ENCODE results near the gene B3GALT4.

B3GALT4 gene

DNA sequence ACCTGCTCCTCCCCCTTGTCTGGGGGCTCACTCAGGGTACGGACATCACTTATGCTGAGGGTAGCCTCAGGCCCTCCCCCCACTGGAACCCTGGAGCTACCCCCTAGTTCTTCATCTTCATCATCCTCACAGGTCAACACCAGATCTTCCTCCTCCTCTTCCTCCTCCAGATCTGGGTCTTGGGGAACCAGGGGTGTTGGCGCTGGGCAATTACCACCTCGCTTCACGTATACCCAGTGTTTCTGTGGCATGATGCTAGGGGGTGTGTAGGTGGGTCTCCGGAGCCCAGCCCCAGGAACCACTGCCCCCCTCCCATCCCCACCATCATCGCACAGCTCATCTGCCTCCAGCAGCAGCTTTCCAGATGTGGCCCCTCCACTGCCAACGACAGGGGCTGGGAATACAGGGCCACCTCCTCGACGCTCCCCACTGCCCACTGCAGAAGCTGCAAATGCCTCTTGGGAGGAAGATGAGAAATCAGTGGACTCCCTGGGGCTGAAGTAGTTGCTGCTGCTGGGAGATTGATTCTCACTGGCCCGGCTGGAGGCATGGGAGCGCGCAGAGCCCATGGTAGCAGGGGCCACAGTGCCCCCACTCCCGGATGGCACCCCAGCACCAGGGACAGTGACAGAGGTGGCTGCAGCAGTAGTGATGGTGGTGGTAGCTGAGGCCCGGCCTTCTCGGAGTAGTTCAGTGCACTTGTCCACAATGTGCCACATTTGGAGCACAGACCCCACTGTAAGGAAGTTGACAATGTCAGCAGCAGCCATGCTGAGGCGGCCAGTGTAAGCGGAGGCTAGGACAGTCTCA, 39.1 kb downstream of the B3GALT4 start:
- TF ChIP-seq, protein P1, sequence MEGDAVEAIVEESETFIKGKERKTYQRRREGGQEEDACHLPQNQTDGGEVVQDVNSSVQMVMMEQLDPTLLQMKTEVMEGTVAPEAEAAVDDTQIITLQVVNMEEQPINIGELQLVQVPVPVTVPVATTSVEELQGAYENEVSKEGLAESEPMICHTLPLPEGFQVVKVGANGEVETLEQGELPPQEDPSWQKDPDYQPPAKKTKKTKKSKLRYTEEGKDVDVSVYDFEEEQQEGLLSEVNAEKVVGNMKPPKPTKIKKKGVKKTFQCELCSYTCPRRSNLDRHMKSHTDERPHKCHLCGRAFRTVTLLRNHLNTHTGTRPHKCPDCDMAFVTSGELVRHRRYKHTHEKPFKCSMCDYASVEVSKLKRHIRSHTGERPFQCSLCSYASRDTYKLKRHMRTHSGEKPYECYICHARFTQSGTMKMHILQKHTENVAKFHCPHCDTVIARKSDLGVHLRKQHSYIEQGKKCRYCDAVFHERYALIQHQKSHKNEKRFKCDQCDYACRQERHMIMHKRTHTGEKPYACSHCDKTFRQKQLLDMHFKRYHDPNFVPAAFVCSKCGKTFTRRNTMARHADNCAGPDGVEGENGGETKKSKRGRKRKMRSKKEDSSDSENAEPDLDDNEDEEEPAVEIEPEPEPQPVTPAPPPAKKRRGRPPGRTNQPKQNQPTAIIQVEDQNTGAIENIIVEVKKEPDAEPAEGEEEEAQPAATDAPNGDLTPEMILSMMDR (IDR thresholded peaks at IDR 0.05; ENCODE audit: low read depth, low read length, missing control alignments) = no peak
- no peak overlapping the region for H3K4me3 ChIP-seq (replicated peaks; ENCODE audit: low read depth, low read length)
- no peak for DNase-seq (ENCODE audit: extremely low read depth, low read depth)

- TF ChIP-seq, protein P1 (IDR thresholded peaks at IDR 0.05; ENCODE audit: low read depth, low read length, missing control alignments) = no peak
- H3K4me3 ChIP-seq (replicated peaks; ENCODE audit: low read depth, low read length) = peak overlapping the region; percentile 30
- DNase-seq (ENCODE audit: extremely low read depth, low read depth) = no peak
Measured at GRCh38 chr6:33316603-33317418, 39.9 kb downstream of the B3GALT4 start.

DNA sequence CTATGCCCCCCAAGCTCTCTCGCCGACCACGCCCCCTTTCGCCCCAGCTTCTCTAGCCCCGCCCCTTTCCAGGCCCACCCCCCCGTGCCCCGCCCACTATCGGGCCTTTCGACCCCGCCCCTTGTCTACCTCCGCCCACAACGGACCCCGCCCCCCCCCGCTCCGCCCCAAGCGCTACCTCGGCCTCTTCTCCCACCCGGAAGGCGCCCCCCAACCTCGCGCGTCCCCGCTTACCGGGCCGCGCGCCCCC, 40.4 kb downstream of the B3GALT4 start:
- H3K4me3 ChIP-seq (replicated peaks; ENCODE audit: low read depth, low read length) = peak overlapping the region; percentile 48
- no peak for DNase-seq (ENCODE audit: extremely low read depth, low read depth)
- TF ChIP-seq, protein P1 (IDR thresholded peaks at IDR 0.05; ENCODE audit: low read depth, low read length, missing control alignments) = no peak

GRCh38 chr6:33317669-33318425, 40.9 kb downstream of the B3GALT4 start, which contains the start of gene ZBTB22:
Gene ZBTB22, minus strand, starts transcription at chr6:33317744. Its CDS starts 828 bp downstream, at chr6:33316916.
- peak; percentile 97 for DNase-seq (ENCODE audit: extremely low read depth, low read depth)
- TF ChIP-seq, protein P1 (IDR thresholded peaks at IDR 0.05; ENCODE audit: low read depth, low read length, missing control alignments) = no peak
- H3K4me3 ChIP-seq (replicated peaks; ENCODE audit: low read depth, low read length) = peak within 1 kb of the TSS; percentile 48

GRCh38 chr6:33318426-33319073, 41.6 kb downstream of the B3GALT4 start:
- TF ChIP-seq, protein P1 (IDR thresholded peaks at IDR 0.05; ENCODE audit: low read depth, low read length, missing control alignments) = no peak
- no peak for DNase-seq (ENCODE audit: extremely low read depth, low read depth)
- H3K4me3 ChIP-seq (replicated peaks; ENCODE audit: low read depth, low read length) = peak overlapping the region; percentile 48

DNA sequence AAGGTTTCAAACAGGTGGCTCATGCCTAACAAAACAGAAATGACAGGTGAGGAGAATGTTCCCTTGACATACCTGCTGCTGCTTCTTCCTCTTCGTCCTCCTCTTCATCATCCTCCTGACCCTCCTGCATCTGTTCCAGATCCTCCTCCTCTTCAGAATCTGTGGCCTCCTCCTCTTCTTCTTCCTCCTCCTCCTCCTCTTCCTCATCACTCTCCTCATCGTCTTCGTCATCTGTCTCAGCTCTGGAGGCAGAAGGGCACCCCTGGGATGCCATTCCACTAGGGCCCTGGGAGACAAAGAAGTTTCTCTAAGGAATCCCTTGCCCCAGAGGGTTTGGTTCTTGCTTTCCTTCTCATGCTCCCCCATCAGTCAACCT, 43.0 kb downstream of the B3GALT4 start:
- no peak for DNase-seq (ENCODE audit: extremely low read depth, low read depth)
- TF ChIP-seq, protein P1 (IDR thresholded peaks at IDR 0.05; ENCODE audit: low read depth, low read length, missing control alignments) = no peak
- H3K4me3 ChIP-seq (replicated peaks; ENCODE audit: low read depth, low read length) = peak overlapping the region; percentile 85

All from HFF-Myc (cell line).